ENCODE measurements around the gene CHMP4B.

Gene CHMP4B

GRCh38 chr20:33783256-33783655, 27.9 kb upstream of the CHMP4B start:
- no peak overlapping the region for H3K4me3 ChIP-seq (ENCODE audit: low read depth, low read length)
- TF ChIP-seq, protein P1, sequence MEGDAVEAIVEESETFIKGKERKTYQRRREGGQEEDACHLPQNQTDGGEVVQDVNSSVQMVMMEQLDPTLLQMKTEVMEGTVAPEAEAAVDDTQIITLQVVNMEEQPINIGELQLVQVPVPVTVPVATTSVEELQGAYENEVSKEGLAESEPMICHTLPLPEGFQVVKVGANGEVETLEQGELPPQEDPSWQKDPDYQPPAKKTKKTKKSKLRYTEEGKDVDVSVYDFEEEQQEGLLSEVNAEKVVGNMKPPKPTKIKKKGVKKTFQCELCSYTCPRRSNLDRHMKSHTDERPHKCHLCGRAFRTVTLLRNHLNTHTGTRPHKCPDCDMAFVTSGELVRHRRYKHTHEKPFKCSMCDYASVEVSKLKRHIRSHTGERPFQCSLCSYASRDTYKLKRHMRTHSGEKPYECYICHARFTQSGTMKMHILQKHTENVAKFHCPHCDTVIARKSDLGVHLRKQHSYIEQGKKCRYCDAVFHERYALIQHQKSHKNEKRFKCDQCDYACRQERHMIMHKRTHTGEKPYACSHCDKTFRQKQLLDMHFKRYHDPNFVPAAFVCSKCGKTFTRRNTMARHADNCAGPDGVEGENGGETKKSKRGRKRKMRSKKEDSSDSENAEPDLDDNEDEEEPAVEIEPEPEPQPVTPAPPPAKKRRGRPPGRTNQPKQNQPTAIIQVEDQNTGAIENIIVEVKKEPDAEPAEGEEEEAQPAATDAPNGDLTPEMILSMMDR (IDR thresholded peaks at IDR 0.05; ENCODE audit: low read depth, low read length): no peak

DNA sequence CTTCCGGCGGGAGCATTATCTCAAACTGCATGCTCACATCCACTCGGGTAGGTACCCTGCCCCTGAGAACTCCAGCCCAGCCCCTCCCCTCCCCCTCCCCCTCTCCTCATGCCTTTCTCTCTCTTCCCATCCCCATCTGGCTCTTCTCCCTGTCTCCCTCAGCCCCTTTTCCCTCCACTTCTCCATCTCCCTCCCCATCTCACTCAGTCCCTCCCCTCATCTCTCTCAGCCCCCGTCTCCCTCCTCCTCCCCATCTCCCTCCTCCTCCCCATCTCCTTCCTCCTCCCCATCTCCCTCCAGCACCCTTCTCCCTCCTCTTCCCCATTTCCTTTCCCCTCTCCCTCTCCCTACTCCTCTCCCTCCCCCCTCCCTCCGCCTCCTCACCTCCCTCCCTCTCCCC, 27.3 kb upstream of the CHMP4B start:
- TF ChIP-seq, protein P1 (IDR thresholded peaks at IDR 0.05; ENCODE audit: low read depth, low read length): no peak
- no peak overlapping the region for H3K4me3 ChIP-seq (ENCODE audit: low read depth, low read length)

DNA sequence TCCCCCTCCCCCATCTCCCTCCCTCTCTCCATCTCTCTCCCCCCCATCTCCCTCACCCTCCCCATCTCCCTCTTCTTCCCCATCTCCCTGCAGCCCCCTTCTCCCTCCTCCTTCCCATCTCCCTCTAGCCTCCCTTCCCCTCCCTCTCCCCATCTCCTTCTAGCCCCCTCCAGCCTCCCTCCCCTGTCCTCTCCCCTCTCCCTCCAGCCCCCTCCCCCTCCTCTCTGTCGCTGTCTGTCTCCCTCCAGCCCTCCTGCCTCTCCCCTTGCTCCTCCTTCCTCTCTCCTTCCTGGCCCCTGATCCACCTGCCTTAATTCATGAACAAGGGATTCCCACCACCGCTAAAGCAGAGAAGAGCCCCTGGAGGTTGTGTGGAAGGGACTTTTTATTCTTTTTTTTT, 26.9 kb upstream of the CHMP4B start:
- H3K4me3 ChIP-seq (ENCODE audit: low read depth, low read length): no peak overlapping the region

GRCh38 chr20:33785503-33785902, 25.6 kb upstream of the CHMP4B start:
- TF ChIP-seq, protein P1 (IDR thresholded peaks at IDR 0.05; ENCODE audit: low read depth, low read length): no peak
- H3K4me3 ChIP-seq (ENCODE audit: low read depth, low read length): no peak overlapping the region

More for the DNA sequence above, 26.9 kb upstream of the CHMP4B start:
- TF ChIP-seq, protein P1 (IDR thresholded peaks at IDR 0.05; ENCODE audit: low read depth, low read length): no peak

DNA sequence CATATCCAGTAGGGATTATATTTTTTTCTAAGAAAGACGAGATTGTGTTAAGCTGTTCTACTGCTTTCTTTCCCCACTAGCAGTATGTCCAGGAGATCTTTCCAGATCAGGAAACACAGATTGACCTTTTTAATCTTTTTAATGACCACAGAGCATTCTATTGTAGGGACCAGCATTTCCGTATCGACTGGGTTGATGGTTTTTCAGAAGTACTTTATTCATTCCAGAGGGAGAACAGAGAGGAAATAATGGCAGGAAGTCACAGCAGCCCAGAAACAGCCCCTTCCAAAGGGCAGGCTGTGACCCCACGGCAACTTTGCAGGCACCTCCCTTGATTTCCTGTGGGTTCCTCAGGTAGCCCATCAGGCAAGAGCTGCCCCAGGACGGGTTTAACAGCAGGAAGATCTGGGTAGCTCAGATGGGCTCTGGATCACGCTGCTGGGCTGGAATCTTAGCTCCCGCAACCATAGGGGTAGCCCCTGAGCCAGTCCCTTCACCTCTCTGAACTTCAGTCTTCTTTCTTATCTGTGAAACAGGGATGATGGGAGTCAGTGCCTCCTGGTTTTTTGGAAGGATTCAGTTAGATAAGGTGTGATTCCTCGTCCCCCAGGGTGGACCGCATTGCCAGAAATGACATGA, 23.8 kb upstream of the CHMP4B start:
- H3K4me3 ChIP-seq (ENCODE audit: low read depth, low read length): no peak overlapping the region
- TF ChIP-seq, protein P1 (IDR thresholded peaks at IDR 0.05; ENCODE audit: low read depth, low read length): no peak

DNA sequence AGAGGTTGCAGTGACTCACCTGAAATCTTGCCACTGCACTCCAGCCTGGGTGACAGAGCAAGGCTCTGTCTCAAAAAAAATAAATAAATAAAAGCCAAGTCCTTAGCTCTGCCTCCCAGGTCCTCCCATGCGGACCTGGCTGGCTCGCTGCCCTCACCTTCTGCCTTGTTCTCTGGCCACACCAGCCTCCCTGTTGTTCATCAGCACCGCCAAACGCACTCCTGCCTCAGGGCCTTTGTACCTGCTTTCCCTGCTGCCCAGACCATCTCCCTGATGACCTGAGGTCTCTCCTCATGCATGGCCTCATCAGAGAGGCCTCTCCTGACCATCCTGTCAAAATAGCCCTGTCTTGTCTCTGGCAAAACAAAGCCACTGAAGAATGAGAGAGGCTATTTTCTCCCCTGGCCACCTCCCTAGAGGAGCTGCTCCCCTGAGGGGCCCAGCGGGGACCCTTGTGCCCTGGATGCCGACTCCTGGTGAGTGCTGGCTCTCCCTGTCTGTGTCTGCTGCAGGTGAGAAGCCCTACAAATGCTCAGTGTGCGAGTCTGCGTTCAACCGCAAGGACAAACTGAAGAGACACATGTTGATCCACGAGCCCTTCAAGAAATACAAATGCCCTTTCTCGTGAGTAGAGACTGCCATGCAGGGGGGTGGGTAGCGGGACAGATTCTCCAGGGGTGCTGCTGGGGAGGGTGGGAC, 22.6 kb upstream of the CHMP4B start:
- TF ChIP-seq, protein P1 (IDR thresholded peaks at IDR 0.05; ENCODE audit: low read depth, low read length): no peak
- no peak overlapping the region for H3K4me3 ChIP-seq (ENCODE audit: low read depth, low read length)

DNA sequence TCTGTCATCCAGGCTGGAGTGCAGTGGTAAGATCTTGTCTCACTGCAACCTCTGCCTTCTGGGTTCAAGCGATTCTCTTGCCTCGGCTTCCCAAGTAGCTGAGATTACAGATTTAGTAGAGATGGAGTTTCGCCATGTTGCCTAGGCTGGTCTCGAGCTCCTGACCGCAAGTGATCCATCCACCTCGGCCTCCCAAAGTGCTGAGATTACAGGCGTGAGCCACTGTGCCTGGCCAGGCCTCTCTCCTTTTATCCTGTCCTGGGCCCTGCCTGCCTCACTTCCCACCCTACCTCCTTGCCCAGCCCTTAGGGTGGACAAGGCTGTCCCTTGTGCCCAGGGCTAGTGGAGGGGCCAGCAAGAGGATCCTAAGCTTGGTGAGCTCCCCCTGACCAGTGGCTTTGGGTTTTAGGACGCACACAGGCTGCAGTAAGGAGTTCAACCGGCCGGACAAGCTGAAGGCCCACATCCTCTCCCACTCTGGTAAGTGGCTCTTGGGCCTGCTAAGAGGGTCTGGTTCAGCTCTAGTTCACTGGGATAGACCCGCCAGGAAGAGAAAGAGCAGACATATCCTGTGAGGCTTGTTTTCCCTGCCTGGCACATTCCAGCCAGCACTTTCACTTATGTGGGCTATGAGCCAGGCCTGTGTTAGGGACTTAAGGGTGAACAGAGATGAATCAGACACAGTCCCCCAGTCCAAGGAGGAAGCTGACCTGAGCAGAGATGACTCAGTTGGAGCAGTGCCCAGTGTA, 21.9 kb upstream of the CHMP4B start:
- TF ChIP-seq, protein P1 (IDR thresholded peaks at IDR 0.05; ENCODE audit: low read depth, low read length): no peak
- no peak overlapping the region for H3K4me3 ChIP-seq (ENCODE audit: low read depth, low read length)
